GM19455 (cell line): ENCODE results near the gene SUCLG2.

ENCODE experiments used
- ATAC-seq: cut with Tn5 transposase; IDR thresholded peaks from one replicate; pipeline ENCODE4 v1.9.1; 2021; ENCODE audit not compliant: unreplicated experiment

SUCLG2 gene

DNA sequence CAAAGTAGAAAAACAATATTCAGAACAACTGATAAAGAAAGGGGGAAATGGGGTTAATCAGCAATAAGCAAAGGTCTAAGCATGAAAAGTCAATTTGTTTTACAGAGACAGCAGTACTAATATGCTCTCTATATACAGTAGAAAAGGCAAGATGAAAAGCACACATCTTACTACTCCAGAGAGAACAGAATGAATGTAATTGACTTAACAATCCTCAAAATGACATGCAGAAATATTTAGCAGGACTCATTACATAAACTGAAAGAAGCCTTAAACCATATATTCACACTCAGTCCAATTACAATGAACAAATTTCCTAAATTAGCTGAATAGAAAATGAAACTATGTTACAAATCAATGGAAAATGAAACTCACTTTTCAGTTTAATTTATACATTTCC lies 319.8 kb downstream of the SUCLG2 start:
- no peak for ATAC-seq

DNA sequence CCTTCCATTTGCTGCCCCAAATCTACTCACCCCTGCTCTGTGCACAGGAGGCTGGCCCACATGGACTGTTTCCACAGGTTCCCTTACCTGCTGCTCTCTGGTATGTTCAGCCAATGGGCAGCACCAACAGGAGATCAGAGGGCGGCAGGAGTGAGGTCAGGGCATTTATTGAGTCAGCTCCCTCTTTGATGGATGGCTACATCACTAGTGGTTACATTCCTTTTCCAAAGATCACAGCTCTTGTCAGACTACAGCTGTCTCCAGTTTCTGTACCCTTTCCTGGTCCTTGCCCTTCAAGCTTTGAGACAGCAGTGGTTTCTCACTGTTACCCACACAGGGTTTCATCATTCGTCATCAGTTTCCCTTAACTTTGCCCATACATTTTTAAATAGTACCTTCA lies 325.1 kb downstream of the SUCLG2 start:
- no peak for ATAC-seq

DNA sequence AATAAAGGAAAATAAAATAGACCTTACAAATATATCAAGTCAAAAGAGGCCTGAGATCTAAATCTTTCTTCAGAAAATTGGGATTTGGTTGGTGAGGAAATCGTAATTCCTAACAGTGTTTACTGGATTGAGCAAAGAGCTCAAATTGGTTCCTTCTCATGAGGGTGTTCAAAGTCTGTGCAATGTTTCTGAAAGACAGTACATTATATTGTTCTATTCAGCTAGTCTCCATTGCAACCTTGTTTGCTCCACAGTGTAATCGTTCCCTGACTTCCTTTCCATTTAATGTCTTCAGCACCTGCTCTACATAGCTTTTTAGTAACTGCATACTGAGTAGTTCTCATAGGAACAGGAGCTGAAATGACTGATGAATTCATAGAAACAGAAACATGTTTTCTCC lies 326.8 kb downstream of the SUCLG2 start:
- ATAC-seq = no peak

DNA sequence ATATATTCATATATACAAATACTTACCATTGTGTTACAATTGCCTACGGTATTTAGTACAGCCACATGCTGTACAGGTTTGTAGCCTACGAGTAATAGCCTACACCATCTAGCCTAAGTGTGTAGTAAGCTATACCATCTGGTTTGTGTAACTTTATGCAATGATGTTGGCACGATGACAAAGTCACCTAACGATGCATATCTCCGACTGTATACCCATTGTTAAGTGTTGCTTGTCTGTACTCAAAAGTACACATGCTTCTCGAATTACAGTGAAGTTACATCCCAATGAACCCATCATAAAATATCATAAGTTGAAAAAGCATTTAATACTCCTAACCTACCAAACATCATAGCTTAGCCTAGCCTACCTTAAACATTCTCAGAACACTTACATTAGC lies 329.2 kb downstream of the SUCLG2 start:
- ATAC-seq = no peak
